Erythroblast (primary cell): ENCODE results near the gene INSM2.

ENCODE experiments used
- DNase-seq, 2 experiments: peaks; one replicate each; lab custom pipeline; 2025; lab: John Stamatoyannopoulos, UW
- GATA1 ChIP-seq: IDR thresholded peaks from 2 replicates; pipeline ENCODE4 v1.6.1; 2011; ENCODE audit warnings: low read depth, mild to moderate bottlenecking, control low read depth, low read length, moderate library complexity
- POLR2A ChIP-seq: IDR thresholded peaks from 2 replicates; pipeline ENCODE4 v1.6.1; 2011; ENCODE audit warnings: mild to moderate bottlenecking, low read length

INSM2 gene

GRCh38 chr14:35571598-35571997 is 37.6 kb downstream of the INSM2 start:
- TF ChIP-seq GATA1, result no peak
- TF ChIP-seq POLR2A, result no peak
- DNase-seq, result no peak

GRCh38 chr14:35573911-35574310 is 39.9 kb downstream of the INSM2 start:
- DNase-seq, result no peak
- TF ChIP-seq POLR2A (no peak), GATA1 (no peak)

- peak in 1 of 2 experiments; percentile 20 for DNase-seq
- no peak for TF ChIP-seq POLR2A
- no peak for TF ChIP-seq GATA1
Observed at GRCh38 chr14:35576260-35576659, 42.3 kb downstream of the INSM2 start.

GRCh38 chr14:35576856-35577255 is 42.9 kb downstream of the INSM2 start:
- TF ChIP-seq POLR2A, result no peak
- no peak for TF ChIP-seq GATA1
- DNase-seq, result no peak

- TF ChIP-seq POLR2A (no peak), GATA1 (no peak)
- DNase-seq, result no peak
Observed at GRCh38 chr14:35578135-35578534, 44.2 kb downstream of the INSM2 start.

GRCh38 chr14:35578639-35579038 is 44.7 kb downstream of the INSM2 start:
- TF ChIP-seq POLR2A (no peak), GATA1 (no peak)
- DNase-seq, result no peak
